Brain microvascular endothelial cell (primary cell): ENCODE data around the gene DVL1.

Source experiments
- DNase-seq: peaks from one replicate; pipeline ENCODE4 v3.0.0-alpha.2; 2020
- H3K27ac ChIP-seq: fragments of 250-450 bp; sonication (Bioruptor Pico); 2 replicates; pipeline ENCODE4 v1.5.1; 2020; ENCODE audit warnings: mild to moderate bottlenecking, moderate library complexity
- H3K27me3 ChIP-seq: fragments of 250-450 bp; sonication (Bioruptor Pico); replicated peaks from 2 replicates; pipeline ENCODE4 v1.5.1; 2020; ENCODE audit warnings: mild to moderate bottlenecking
- H3K36me3 ChIP-seq: fragments of 250-450 bp; sonication (Bioruptor Pico); replicated peaks from 2 replicates; pipeline ENCODE4 v1.5.1; 2020; ENCODE audit warnings: mild to moderate bottlenecking
- H3K4me3 ChIP-seq: 2 replicates; pipeline ENCODE4 v1.5.1; 2011; ENCODE audit warnings: low read depth, mild to moderate bottlenecking, control low read depth, low read length, moderate library complexity
- CTCF ChIP-seq: IDR thresholded peaks from 2 replicates; pipeline ENCODE4 v1.5.1; 2011; ENCODE audit warnings: low read depth, mild to moderate bottlenecking, moderate library complexity, low read length, control low read depth, inconsistent platforms; ENCODE audit errors: missing control alignments
- in situ Hi-C: cut with HindIII; loops from 2 replicates; pipeline ENCODE4 v1.10.0; 2017; ENCODE audit warnings: low sequenced_read_pairs, low pct_ligation_motif_present

DVL1 gene

GRCh38 chr1:1338278-1338677, 10.9 kb downstream of the DVL1 start:
- no peaks in the 10 kb centered on the region for H3K27me3 ChIP-seq
- H3K36me3 ChIP-seq = peaks cover 39% of the 10 kb centered on the region
- H3K27ac ChIP-seq = no peak overlapping the region
- H3K4me3 ChIP-seq = no peak overlapping the region
- in situ Hi-C loops = no loop called here
- no peak for TF ChIP-seq CTCF
- DNase-seq = no peak

GRCh38 chr1:1337793-1338147, 11.4 kb downstream of the DVL1 start:
- H3K36me3 ChIP-seq = peaks cover 39% of the 10 kb centered on the region
- in situ Hi-C loops = no loop called here
- no peak for DNase-seq
- H3K4me3 ChIP-seq = no peak overlapping the region
- no peaks in the 10 kb centered on the region for H3K27me3 ChIP-seq
- no peak for TF ChIP-seq CTCF
- no peak overlapping the region for H3K27ac ChIP-seq

GRCh38 chr1:1336931-1337792, 12.1 kb downstream of the DVL1 start:
- in situ Hi-C loops = no loop called here
- no peak overlapping the region for H3K4me3 ChIP-seq
- no peaks in the 10 kb centered on the region for H3K27me3 ChIP-seq
- DNase-seq = no peak
- TF ChIP-seq CTCF = no peak
- H3K27ac ChIP-seq = no peak overlapping the region
- peaks cover 39% of the 10 kb centered on the region for H3K36me3 ChIP-seq

- Histone ChIP-seq H3K27ac (no peak overlapping the region), H3K4me3 (no peak overlapping the region), H3K27me3 (no peaks in the 10 kb centered on the region), H3K36me3 (peaks cover 34% of the 10 kb centered on the region)
- TF ChIP-seq CTCF = no peak
- in situ Hi-C loops = no loop called here
- DNase-seq = no peak
These were observed 12.8 kb downstream of the DVL1 start for GRCh38 chr1:1336446-1336845.

GRCh38 chr1:1335792-1336248, 13.4 kb downstream of the DVL1 start:
- DNase-seq = no peak

More at GRCh38 chr1:1335792-1336248, 13.4 kb downstream of the DVL1 start:
- no peak for TF ChIP-seq CTCF
- no peaks in the 10 kb centered on the region for H3K27me3 ChIP-seq
- in situ Hi-C loops = no loop called here
- H3K36me3 ChIP-seq = peaks cover 31% of the 10 kb centered on the region
- no peak overlapping the region for H3K4me3 ChIP-seq
- H3K27ac ChIP-seq = no peak overlapping the region
